Heart left ventricle (tissue), 13 donors: ENCODE measurements around the gene ENTPD8.

Source experiments
- CTCF ChIP-seq, 12 donors: fragments of 200-600 bp; sonication (generic) in 4 of 12; IDR thresholded peaks; one replicate each; pipeline versions ENCODE4 v1.5.0 to v1.8.0; 2018 to 2022; ENCODE audit warnings: antibody characterized with exemption in 12 of 12, mild to moderate bottlenecking in 5 of 12
- POLR2A ChIP-seq, 2 donors: fragments of 450-650 bp; IDR thresholded peaks; one replicate each; pipeline ENCODE4 v1.6.1; 2017; ENCODE audit warnings: antibody characterized with exemption in 2 of 2, mild to moderate bottlenecking in 2 of 2, moderate library complexity in 2 of 2
- donor health status: ischemic (EF 13 %, LVEDD 7.1; RV severe dilation, severe dysfunction).
- donor health status: DM: no; HTN: yes; CAD: no.
- donor health status: DM: no; HTN: no; CAD: no.
- donor health status: ischemic (EF 25% LVEDD 6.9; RV normal size, moderate dysfunction).
- donor health status: ischemic (EF 25% LVEDD 5.7; RV mildly dilated, moderate dysfunction).
- donor health status: ischemic (EF 35%, LVEDD 5.7; RV mildly dilated, moderate dysfunction).
- donor health status: nonischemic (EF 11% LVEDD 7.7; RV severe dilation, severe dysfunction).
- donor health status: DM: yes; HTN: yes; CAD: no.
- donor health status: PGD.
- donor health status: ischemic (EF 29% LVEDD 5.4; RV normal size, mild dysfunction).
- donor health status: nonischemic (EF 23%, LVEDD 6.1; RV moderate dilation, normal function).

GRCh38 chr9:137417161-137418021 lies 23.8 kb downstream of the ENTPD8 start:
- TF ChIP-seq POLR2A (IDR thresholded peaks at IDR 0.05) (no peak), CTCF (IDR thresholded peaks at IDR 0.05) (no peak)
